Right renal pelvis (tissue), 4 donors: ENCODE data around the gene KIF5C. TPM values are rescaled to one million over a fixed set of nuclear protein-coding genes. Genes with fewer than 3 reads are reported as not detected.
A peak's percentile ranks its signal among the peaks of the same experiment; 100 is the strongest.
"Not testable (repeated sequence)": the region's sequence is repeated elsewhere in the genome, so short reads cannot be mapped to it uniquely, and the experiment has no call there.

Source experiments
- DNase-seq, 4 donors: peaks; one replicate each; pipeline ENCODE4 v3.0.0-alpha.2; 2013; ENCODE audit warnings: low read depth in 4 of 4, low spot score in 3 of 4, missing footprints in 1 of 4
- polyA plus RNA-seq, 4 donors: library from polyadenylated mRNA; unstranded; fragments of 120-200 nt; gene quantifications; one replicate each; pipeline ENCODE4 v1.2.1, GENCODE V29; 2013; ENCODE audit not compliant: insufficient read length in 4 of 4

The KIF5C gene
- polyA plus RNA-seq: 1 to 10 TPM; 4.2 to 7.8 (median 4.8) TPM

GRCh38 chr2:148874868-148875341 lies at the start of gene KIF5C:
Gene KIF5C (plus strand): TSS chr2:148875227. CDS start chr2:148875618, 391 bp downstream.
- peak; percentile 68 to 79 (median 72) for DNase-seq

- no peak for DNase-seq
Observed at GRCh38 chr2:148826791-148827190, 48.2 kb upstream of the KIF5C start.

GRCh38 chr2:148828941-148829340 lies 46.1 kb upstream of the KIF5C start:
- DNase-seq: no peak

- no peak for DNase-seq
Observed at GRCh38 chr2:148829618-148830017, 45.4 kb upstream of the KIF5C start.

- DNase-seq: no peak
Observed at GRCh38 chr2:148832637-148833036, 42.4 kb upstream of the KIF5C start.

- DNase-seq: no peak
Observed at GRCh38 chr2:148842050-148842449, 33.0 kb upstream of the KIF5C start.

GRCh38 chr2:148848146-148848545 lies 26.9 kb upstream of the KIF5C start:
- no peak for DNase-seq

GRCh38 chr2:148853458-148853857 lies 21.6 kb upstream of the KIF5C start:
- DNase-seq: no peak

GRCh38 chr2:148860037-148860436 lies 15.0 kb upstream of the KIF5C start:
- DNase-seq: no peak

- no peak for DNase-seq
Observed at GRCh38 chr2:148861367-148861766, 13.7 kb upstream of the KIF5C start.

- not testable (repeated sequence) for DNase-seq
Observed at GRCh38 chr2:148862478-148862877, 12.5 kb upstream of the KIF5C start.

- no peak for DNase-seq
Observed at GRCh38 chr2:148865512-148865911, 9.5 kb upstream of the KIF5C start.

GRCh38 chr2:148866091-148866490 lies 8.9 kb upstream of the KIF5C start:
- no peak for DNase-seq

- no peak for DNase-seq
Observed at GRCh38 chr2:148867079-148867769, 7.8 kb upstream of the KIF5C start.

- DNase-seq: no peak
Observed at GRCh38 chr2:148875387-148876051, 492 bp downstream of the KIF5C start.

GRCh38 chr2:148876202-148876594 lies 1.2 kb downstream of the KIF5C start:
- DNase-seq: no peak

- no peak for DNase-seq
Observed at GRCh38 chr2:148876595-148877402, 1.8 kb downstream of the KIF5C start.

GRCh38 chr2:148877403-148877740 lies 2.3 kb downstream of the KIF5C start:
- DNase-seq: no peak

- no peak for DNase-seq
Observed at GRCh38 chr2:148880636-148881035, 5.6 kb downstream of the KIF5C start.

- DNase-seq: no peak
Observed at GRCh38 chr2:148882051-148882450, 7.0 kb downstream of the KIF5C start.

- no peak for DNase-seq
Observed at GRCh38 chr2:148885209-148885608, 10.2 kb downstream of the KIF5C start.
